Stimulated activated CD8-positive, alpha-beta memory T cell treated with anti-CD3 and anti-CD28 coated beads, Interleukin-7, amount 100 ng/mL, for 1 hour (primary cell): ENCODE data around the gene SLC29A2.
"Not testable (repeated sequence)": the region's sequence is repeated elsewhere in the genome, so short reads cannot be mapped to it uniquely, and the experiment has no call there.

Experiments
- DNase-seq, 2 donors: peaks; one replicate each; pipeline ENCODE4 v3.0.0-alpha.2; 2020; ENCODE audit warnings: low read depth in 2 of 2

SLC29A2 gene

GRCh38 chr11:66333896-66334604, 37.5 kb downstream of the SLC29A2 start:
- no peak for DNase-seq

- DNase-seq: no peak
Measured at GRCh38 chr11:66333220-66333877, 38.2 kb downstream of the SLC29A2 start.

- no peak for DNase-seq
Measured at GRCh38 chr11:66332371-66333219, 39.0 kb downstream of the SLC29A2 start.

GRCh38 chr11:66331542-66332370, 39.8 kb downstream of the SLC29A2 start:
- DNase-seq: no peak

- no peak for DNase-seq
Measured at GRCh38 chr11:66330931-66331330, 40.6 kb downstream of the SLC29A2 start.

- DNase-seq: no peak
Measured at GRCh38 chr11:66329165-66329673, 42.3 kb downstream of the SLC29A2 start.

GRCh38 chr11:66328302-66329144, 43.0 kb downstream of the SLC29A2 start:
- peak in 1 of 2 donors; percentile 72 for DNase-seq

GRCh38 chr11:66328031-66328301, 43.6 kb downstream of the SLC29A2 start:
- no peak for DNase-seq

- no peak for DNase-seq
Measured at GRCh38 chr11:66327171-66328030, 44.2 kb downstream of the SLC29A2 start.

- DNase-seq: no peak
Measured at GRCh38 chr11:66326261-66327111, 45.1 kb downstream of the SLC29A2 start.

GRCh38 chr11:66325263-66325671, 46.3 kb downstream of the SLC29A2 start:
- DNase-seq: no peak

- DNase-seq: no peak
Measured at GRCh38 chr11:66324664-66325063, 46.9 kb downstream of the SLC29A2 start.

- no peak for DNase-seq
Measured at GRCh38 chr11:66323684-66324083, 47.9 kb downstream of the SLC29A2 start.

GRCh38 chr11:66322732-66323427, 48.7 kb downstream of the SLC29A2 start:
- DNase-seq: no peak

GRCh38 chr11:66321606-66322005, 50.0 kb downstream of the SLC29A2 start:
- no peak for DNase-seq

GRCh38 chr11:66320748-66321147, 50.8 kb downstream of the SLC29A2 start:
- not testable (repeated sequence) for DNase-seq

- DNase-seq: not testable (repeated sequence)
Measured at GRCh38 chr11:66320289-66320688, 51.3 kb downstream of the SLC29A2 start.

GRCh38 chr11:66318600-66318970, 53.0 kb downstream of the SLC29A2 start:
- DNase-seq: no peak
